Astrocyte of the spinal cord (primary cell): Measurements from ENCODE around the gene AIP.

ENCODE experiments used
- DNase-seq: peaks from one replicate; pipeline ENCODE4 v3.0.0; 2011; ENCODE audit warnings: low read depth, low spot score
- H3K4me3 ChIP-seq: 2 replicates; pipeline ENCODE4 v1.5.1; 2011; ENCODE audit warnings: low read depth, mild to moderate bottlenecking, low read length, moderate library complexity
- in situ Hi-C: cut with HindIII; loops from 2 replicates; pipeline ENCODE4 v1.10.0; 2017; ENCODE audit warnings: low sequenced_read_pairs
- TF ChIP-seq, protein P1 (sequence below): IDR thresholded peaks from 2 replicates; pipeline ENCODE4 v1.5.1; 2012; ENCODE audit warnings: low read depth, mild to moderate bottlenecking, low read length, inconsistent platforms

The AIP gene

GRCh38 chr11:67538306-67538705 is 55.5 kb downstream of the AIP start:
- in situ Hi-C loops = no loop called here
- no peak overlapping the region for H3K4me3 ChIP-seq
- no peak for DNase-seq
- TF ChIP-seq, protein P1, sequence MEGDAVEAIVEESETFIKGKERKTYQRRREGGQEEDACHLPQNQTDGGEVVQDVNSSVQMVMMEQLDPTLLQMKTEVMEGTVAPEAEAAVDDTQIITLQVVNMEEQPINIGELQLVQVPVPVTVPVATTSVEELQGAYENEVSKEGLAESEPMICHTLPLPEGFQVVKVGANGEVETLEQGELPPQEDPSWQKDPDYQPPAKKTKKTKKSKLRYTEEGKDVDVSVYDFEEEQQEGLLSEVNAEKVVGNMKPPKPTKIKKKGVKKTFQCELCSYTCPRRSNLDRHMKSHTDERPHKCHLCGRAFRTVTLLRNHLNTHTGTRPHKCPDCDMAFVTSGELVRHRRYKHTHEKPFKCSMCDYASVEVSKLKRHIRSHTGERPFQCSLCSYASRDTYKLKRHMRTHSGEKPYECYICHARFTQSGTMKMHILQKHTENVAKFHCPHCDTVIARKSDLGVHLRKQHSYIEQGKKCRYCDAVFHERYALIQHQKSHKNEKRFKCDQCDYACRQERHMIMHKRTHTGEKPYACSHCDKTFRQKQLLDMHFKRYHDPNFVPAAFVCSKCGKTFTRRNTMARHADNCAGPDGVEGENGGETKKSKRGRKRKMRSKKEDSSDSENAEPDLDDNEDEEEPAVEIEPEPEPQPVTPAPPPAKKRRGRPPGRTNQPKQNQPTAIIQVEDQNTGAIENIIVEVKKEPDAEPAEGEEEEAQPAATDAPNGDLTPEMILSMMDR = no peak

- no peak for DNase-seq
- in situ Hi-C loops = no loop called here
- H3K4me3 ChIP-seq = no peak overlapping the region
- TF ChIP-seq, protein P1 = no peak
These were observed 56.1 kb downstream of the AIP start for GRCh38 chr11:67538823-67539505.

DNA sequence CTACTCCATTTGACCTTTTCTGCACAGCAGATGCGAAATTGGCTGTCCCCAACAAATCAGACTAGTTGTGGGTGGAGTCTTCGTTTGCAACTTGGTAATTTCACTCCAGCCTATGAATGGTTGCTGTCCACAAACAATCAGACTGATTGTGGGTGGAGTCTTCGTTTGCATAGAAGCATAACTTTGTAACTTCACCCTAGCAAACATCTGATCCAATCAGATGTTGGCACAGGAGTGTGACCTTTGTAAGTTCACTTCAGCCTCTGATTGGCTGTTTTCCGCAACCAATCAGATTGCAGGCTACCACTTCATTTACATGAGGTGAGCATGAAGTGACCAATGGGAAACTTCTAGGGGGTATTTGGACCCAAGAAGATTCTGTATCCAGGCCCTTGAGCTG is 56.7 kb downstream of the AIP start:
- in situ Hi-C loops = no loop called here
- H3K4me3 ChIP-seq = no peak overlapping the region
- DNase-seq = no peak
- TF ChIP-seq, protein P1 = no peak
